DOHH2 (cell line): ENCODE data around the gene HIC1.

Experiments used
- H3F3A ChIP-seq: fragments of 200-600 bp; sonication (generic), shearing (Covaris generic); 2 replicates; pipeline ENCODE4 v1.6.0; 2016; ENCODE audit warnings: antibody characterized with exemption, mild to moderate bottlenecking; ENCODE audit not compliant: control insufficient read depth, insufficient read depth
- H3K27ac ChIP-seq: fragments of 200-600 bp; sonication (generic); 2 replicates; pipeline ENCODE4 v1.5.1; 2014; ENCODE audit warnings: low read depth, mild to moderate bottlenecking, low read length, moderate library complexity
- H3K27me3 ChIP-seq: fragments of 200-600 bp; sonication (generic); 2 replicates; pipeline ENCODE4 v1.6.1; 2014; ENCODE audit warnings: mild to moderate bottlenecking, low read length, mixed read lengths; ENCODE audit not compliant: control insufficient read depth
- H3K36me3 ChIP-seq: fragments of 200-600 bp; sonication (generic); 2 replicates; pipeline ENCODE4 v1.6.1; 2014; ENCODE audit warnings: mild to moderate bottlenecking, low read length, moderate library complexity, mixed read lengths; ENCODE audit not compliant: control insufficient read depth
- H3K4me1 ChIP-seq: fragments of 200-600 bp; sonication (generic); 2 replicates; pipeline ENCODE4 v1.6.1; 2014; ENCODE audit warnings: mild to moderate bottlenecking, low read length, mixed read lengths; ENCODE audit not compliant: control insufficient read depth
- H3K4me2 ChIP-seq: fragments of 200-600 bp; sonication (generic); 2 replicates; pipeline ENCODE4 v1.6.0; 2014; ENCODE audit warnings: mild to moderate bottlenecking, low read length, moderate library complexity
- H3K4me3 ChIP-seq: fragments of 200-600 bp; sonication (generic); 2 replicates; pipeline ENCODE4 v1.5.1; 2014; ENCODE audit warnings: mild to moderate bottlenecking, low read length, mixed read lengths
- H3K79me2 ChIP-seq: fragments of 200-600 bp; sonication (generic); 2 replicates; pipeline ENCODE4 v1.6.1; 2014; ENCODE audit warnings: mild to moderate bottlenecking, low read length, mixed read lengths; ENCODE audit not compliant: control insufficient read depth
- H3K9me2 ChIP-seq: fragments of 200-600 bp; sonication (generic); replicated peaks from 2 replicates; pipeline ENCODE4 v1.6.1; 2014; ENCODE audit warnings: mild to moderate bottlenecking, low read length, mixed read lengths; ENCODE audit not compliant: control insufficient read depth
- H3K9me3 ChIP-seq: fragments of 200-600 bp; sonication (generic); 2 replicates; pipeline ENCODE4 v1.6.1; 2014; ENCODE audit warnings: antibody characterized with exemption, low read length, mixed read lengths; ENCODE audit not compliant: control insufficient read depth, insufficient read depth
- H4K20me1 ChIP-seq: fragments of 200-600 bp; sonication (generic); 2 replicates; pipeline ENCODE4 v1.6.0; 2014; ENCODE audit warnings: low read depth, mild to moderate bottlenecking, antibody characterized with exemption, low read length, moderate library complexity; ENCODE audit not compliant: control insufficient read depth, insufficient read depth
- EZH2phosphoT487 ChIP-seq: fragments of 200-600 bp; sonication (generic); IDR thresholded peaks from 2 replicates; pipeline ENCODE4 v1.6.1; 2017; ENCODE audit warnings: borderline replicate concordance, mild to moderate bottlenecking, antibody characterized with exemption, low read length, moderate library complexity, mixed read lengths
- TF ChIP-seq, protein P1 (sequence below): fragments of 200-600 bp; sonication (generic); IDR thresholded peaks from one replicate; pipeline ENCODE4 v1.5.1; 2014; ENCODE audit warnings: antibody characterized with exemption, mild to moderate bottlenecking, low read depth, low read length; ENCODE audit not compliant: poor library complexity, severe bottlenecking

Gene HIC1

DNA sequence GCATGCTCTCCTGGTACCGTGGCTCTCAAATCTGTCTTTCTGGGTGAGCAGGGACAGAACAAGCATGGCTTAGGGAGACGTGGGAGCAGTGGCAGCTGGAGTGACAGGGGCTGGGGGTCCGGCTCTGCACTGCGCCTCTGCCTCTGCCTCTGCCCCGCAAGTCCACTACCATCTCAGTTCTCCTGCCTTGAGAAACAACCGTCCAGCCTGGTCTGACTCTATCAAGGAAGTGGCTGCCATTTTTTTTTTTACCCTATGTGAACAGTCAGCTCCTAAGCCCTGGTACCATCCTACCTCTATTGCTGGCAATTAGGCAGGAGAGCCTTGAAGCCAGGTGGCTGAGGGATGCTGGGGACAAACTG, 16.1 kb downstream of the HIC1 start:
- Histone ChIP-seq H3K4me3 (no peak overlapping the region), H3K4me1 (0 out of 2 replicates have a peak, but pooled peaks cover 3% of the 10 kb centered on the region), H3K27ac (no peak overlapping the region), H3K4me2 (no peak overlapping the region), H3K9me2 (no peaks in the 10 kb centered on the region), H3K36me3 (peaks cover 7% of the 10 kb centered on the region; the same call in 1 of the 2 replicates), H3F3A (peaks cover 4% of the 10 kb centered on the region; the same call in 1 of the 2 replicates), H3K79me2 (no peaks in the 10 kb centered on the region), H3K27me3 (no peaks in the 10 kb centered on the region), H3K9me3 (no peaks in the 10 kb centered on the region), H4K20me1 (no peaks in the 10 kb centered on the region)
- TF ChIP-seq, protein P1, sequence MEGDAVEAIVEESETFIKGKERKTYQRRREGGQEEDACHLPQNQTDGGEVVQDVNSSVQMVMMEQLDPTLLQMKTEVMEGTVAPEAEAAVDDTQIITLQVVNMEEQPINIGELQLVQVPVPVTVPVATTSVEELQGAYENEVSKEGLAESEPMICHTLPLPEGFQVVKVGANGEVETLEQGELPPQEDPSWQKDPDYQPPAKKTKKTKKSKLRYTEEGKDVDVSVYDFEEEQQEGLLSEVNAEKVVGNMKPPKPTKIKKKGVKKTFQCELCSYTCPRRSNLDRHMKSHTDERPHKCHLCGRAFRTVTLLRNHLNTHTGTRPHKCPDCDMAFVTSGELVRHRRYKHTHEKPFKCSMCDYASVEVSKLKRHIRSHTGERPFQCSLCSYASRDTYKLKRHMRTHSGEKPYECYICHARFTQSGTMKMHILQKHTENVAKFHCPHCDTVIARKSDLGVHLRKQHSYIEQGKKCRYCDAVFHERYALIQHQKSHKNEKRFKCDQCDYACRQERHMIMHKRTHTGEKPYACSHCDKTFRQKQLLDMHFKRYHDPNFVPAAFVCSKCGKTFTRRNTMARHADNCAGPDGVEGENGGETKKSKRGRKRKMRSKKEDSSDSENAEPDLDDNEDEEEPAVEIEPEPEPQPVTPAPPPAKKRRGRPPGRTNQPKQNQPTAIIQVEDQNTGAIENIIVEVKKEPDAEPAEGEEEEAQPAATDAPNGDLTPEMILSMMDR = no peak

DNA sequence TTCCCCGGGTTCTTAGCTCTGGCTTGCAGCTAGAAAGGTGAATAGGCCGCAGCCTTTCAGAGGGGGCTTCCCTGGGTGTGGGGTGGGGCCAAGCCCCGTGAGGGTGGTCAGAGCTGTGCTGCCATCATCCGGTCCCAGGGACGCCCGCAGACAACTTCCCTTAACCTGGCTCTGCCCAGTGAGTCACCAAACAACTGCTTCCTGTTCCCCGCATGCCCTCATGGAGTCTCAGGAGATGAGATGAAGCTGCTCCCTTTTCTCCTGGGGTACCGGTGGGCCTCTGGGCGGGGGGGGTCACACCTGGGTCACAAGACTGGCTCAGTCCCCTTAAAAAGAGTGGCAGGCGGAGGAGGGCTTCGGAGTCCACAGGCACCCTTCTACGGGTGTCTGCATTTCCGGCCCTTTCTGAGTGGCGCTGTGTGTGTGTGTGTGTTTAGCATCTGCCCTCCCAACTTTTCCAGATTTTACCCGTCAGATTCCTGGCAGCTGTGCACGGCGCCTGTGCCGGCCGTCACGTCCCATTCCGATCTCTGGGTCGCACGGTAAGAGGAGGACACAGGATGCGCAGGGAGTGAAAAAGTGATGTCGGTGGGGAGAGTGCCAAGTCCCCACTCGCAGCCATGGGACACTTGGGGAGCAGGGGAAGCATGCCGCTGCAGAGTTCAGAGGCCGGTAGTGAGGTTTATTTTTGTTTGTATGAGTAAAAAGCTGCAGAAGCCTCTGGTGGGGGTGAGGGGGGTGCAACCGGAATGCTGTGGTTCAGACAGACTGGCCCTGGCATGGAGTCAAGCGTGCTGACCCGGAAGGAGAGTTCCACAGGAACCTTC, 16.8 kb downstream of the HIC1 start:
- TF ChIP-seq, protein P1 = no peak
- no peak for TF ChIP-seq EZH2phosphoT487
- peaks cover 4% of the 10 kb centered on the region; the same call in 1 of the 2 replicates for H3F3A ChIP-seq
- H3K27ac ChIP-seq = no peak overlapping the region
- H3K4me1 ChIP-seq = 0 out of 2 replicates have a peak, but pooled peaks cover 3% of the 10 kb centered on the region
- no peak overlapping the region for H3K4me2 ChIP-seq
- H3K4me3 ChIP-seq = no peak overlapping the region
- no peaks in the 10 kb centered on the region for H3K79me2 ChIP-seq
- no peaks in the 10 kb centered on the region for H3K27me3 ChIP-seq
- no peaks in the 10 kb centered on the region for H3K9me2 ChIP-seq
- H3K9me3 ChIP-seq = no peaks in the 10 kb centered on the region
- H3K36me3 ChIP-seq = peaks cover 5% of the 10 kb centered on the region; the same call in 1 of the 2 replicates
- H4K20me1 ChIP-seq = no peaks in the 10 kb centered on the region

DNA sequence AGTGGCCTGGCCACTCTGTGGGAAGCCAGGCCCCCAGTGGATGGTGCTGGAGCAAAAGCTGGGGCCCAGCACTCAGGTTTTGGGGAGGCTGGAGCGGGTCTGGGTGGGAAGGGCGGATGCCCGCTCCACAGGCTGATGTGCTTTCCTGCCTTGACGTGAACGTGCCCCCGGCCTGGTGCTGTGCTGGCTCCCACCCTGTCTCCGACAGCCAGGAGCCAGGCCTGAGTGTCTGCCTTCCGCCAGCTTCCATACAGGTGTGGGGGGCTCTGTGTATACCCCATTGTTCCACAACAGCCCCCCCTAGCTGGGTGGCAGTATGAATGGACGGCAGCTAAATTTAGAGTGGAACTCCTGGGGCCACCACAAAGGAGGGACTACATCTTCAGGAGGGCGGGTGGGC, 20.0 kb downstream of the HIC1 start:
- Histone ChIP-seq H3K36me3 (peaks cover 8% of the 10 kb centered on the region), H3K9me2 (no peaks in the 10 kb centered on the region), H3K4me3 (no peak overlapping the region), H3K4me2 (no peak overlapping the region), H3K9me3 (no peaks in the 10 kb centered on the region), H3K27ac (no peak overlapping the region), H3K27me3 (no peaks in the 10 kb centered on the region), H3K4me1 (no peaks in the 10 kb centered on the region), H3K79me2 (no peaks in the 10 kb centered on the region), H3F3A (peaks cover 4% of the 10 kb centered on the region; the same call in 1 of the 2 replicates), H4K20me1 (no peaks in the 10 kb centered on the region)
- TF ChIP-seq EZH2phosphoT487 = no peak
- TF ChIP-seq, protein P1 = no peak
